Measurements from ENCODE around the gene OTOGL. TPM values are rescaled to one million over a fixed set of nuclear protein-coding genes. Genes with fewer than 3 reads are reported as not detected.
A peak's percentile ranks its signal among the peaks of the same experiment; 100 is the strongest.
"Not testable (repeated sequence)": the region's sequence is repeated elsewhere in the genome, so short reads cannot be mapped to it uniquely, and the experiment has no call there.

OTOGL gene
- total RNA-seq, 1 donor from 2014 or later: under 0.01 TPM

GRCh38 chr12:80129895-80130530 lies 30.7 kb downstream of the OTOGL start:
- DNase-seq (ENCODE audit: low read depth): no peak

- DNase-seq (ENCODE audit: low read depth): no peak
These were observed 36.3 kb downstream of the OTOGL start for GRCh38 chr12:80135624-80136023.

GRCh38 chr12:80140005-80140404 lies 40.7 kb downstream of the OTOGL start:
- no peak for DNase-seq (ENCODE audit: low read depth)

GRCh38 chr12:80142640-80143039 lies 43.3 kb downstream of the OTOGL start:
- DNase-seq (ENCODE audit: low read depth): no peak

GRCh38 chr12:80143537-80143936 lies 44.2 kb downstream of the OTOGL start:
- DNase-seq (ENCODE audit: low read depth): no peak

- not testable (repeated sequence) for DNase-seq (ENCODE audit: low read depth)
These were observed 50.4 kb downstream of the OTOGL start for GRCh38 chr12:80149547-80150313.

- DNase-seq (ENCODE audit: low read depth): no peak
These were observed 51.8 kb downstream of the OTOGL start for GRCh38 chr12:80151131-80151530.

GRCh38 chr12:80154261-80154660 lies 54.9 kb downstream of the OTOGL start:
- DNase-seq (ENCODE audit: low read depth): peak; percentile 40

- DNase-seq (ENCODE audit: low read depth): no peak
These were observed 57.0 kb downstream of the OTOGL start for GRCh38 chr12:80156306-80156705.

GRCh38 chr12:80157645-80158044 lies 58.3 kb downstream of the OTOGL start:
- no peak for DNase-seq (ENCODE audit: low read depth)

- DNase-seq (ENCODE audit: low read depth): no peak
These were observed 62.3 kb downstream of the OTOGL start for GRCh38 chr12:80161612-80162011.

GRCh38 chr12:80162177-80162576 lies 62.8 kb downstream of the OTOGL start:
- no peak for DNase-seq (ENCODE audit: low read depth)

- DNase-seq (ENCODE audit: low read depth): no peak
These were observed 66.4 kb downstream of the OTOGL start for GRCh38 chr12:80165746-80166145.

- DNase-seq (ENCODE audit: low read depth): no peak
These were observed 67.4 kb downstream of the OTOGL start for GRCh38 chr12:80166751-80167150.

- no peak for DNase-seq (ENCODE audit: low read depth)
These were observed 69.6 kb downstream of the OTOGL start for GRCh38 chr12:80168936-80169335.

GRCh38 chr12:80170915-80171314 lies 71.6 kb downstream of the OTOGL start:
- DNase-seq (ENCODE audit: low read depth): no peak

GRCh38 chr12:80173083-80173864 lies 73.9 kb downstream of the OTOGL start:
- DNase-seq (ENCODE audit: low read depth): no peak

- peak; percentile 5 for DNase-seq (ENCODE audit: low read depth)
These were observed 76.1 kb downstream of the OTOGL start for GRCh38 chr12:80175307-80175930.

GRCh38 chr12:80176706-80177105 lies 77.4 kb downstream of the OTOGL start:
- no peak for DNase-seq (ENCODE audit: low read depth)

- no peak for DNase-seq (ENCODE audit: low read depth)
These were observed 79.5 kb downstream of the OTOGL start for GRCh38 chr12:80178846-80179245.

- peak; percentile 41 for DNase-seq (ENCODE audit: low read depth)
These were observed 84.6 kb downstream of the OTOGL start for GRCh38 chr12:80183939-80184338.

GRCh38 chr12:80184926-80185325 lies 85.6 kb downstream of the OTOGL start:
- DNase-seq (ENCODE audit: low read depth): no peak
